Tibial artery (tissue), 4 donors: ENCODE results near the gene NF1.

ENCODE experiments used
- DNase-seq, 2 donors: peaks; one replicate each; pipeline ENCODE4 v3.0.0-alpha.2; 2019
- H3K27ac ChIP-seq, 2 donors: fragments of 200-600 bp; sonication (generic) in 1 of 2; 1 replicate in 1 of 2; 2 replicates in 1 of 2; pipeline ENCODE4 v1.5.1; 2018 to 2019; ENCODE audit warnings: mild to moderate bottlenecking in 1 of 2
- H3K27me3 ChIP-seq, 2 donors: fragments of 200-600 bp; sonication (generic) in 1 of 2; one replicate each; pipeline versions ENCODE4 v1.5.1 to v1.6.0; 2016 to 2019
- H3K36me3 ChIP-seq, 3 donors: fragments of 200-600 bp; sonication (generic) in 2 of 3; one replicate each; pipeline ENCODE4 v1.5.1; 2016 to 2019; ENCODE audit warnings: mild to moderate bottlenecking in 2 of 3
- H3K4me1 ChIP-seq, 4 donors: fragments of 200-600 bp; sonication (generic) in 2 of 4; 1 replicate in 3 of 4; 2 replicates in 1 of 4; pipeline ENCODE4 v1.5.1; 2016 to 2019
- H3K4me3 ChIP-seq, 2 donors: fragments of 200-600 bp; sonication (generic) in 1 of 2; 1 replicate in 1 of 2; 2 replicates in 1 of 2; pipeline ENCODE4 v1.5.1; 2018 to 2019; ENCODE audit warnings: mild to moderate bottlenecking in 2 of 2
- H3K9me3 ChIP-seq, 3 donors: fragments of 200-600 bp; sonication (generic) in 1 of 3; one replicate each; pipeline ENCODE4 v1.5.1; 2016 to 2019
- intact Hi-C: fragments of 100-400 bp; cut with DNase I; formaldehyde crosslinking; loops from one replicate; pipeline ENCODE4 v1.15.0; 2023; ENCODE audit warnings: low total_unique reads
- TF ChIP-seq, protein P1 (sequence below), 2 experiments: fragments of 200-600 bp in 1 of 2; fragments of 450-650 bp in 1 of 2; IDR thresholded peaks; one replicate each; pipeline ENCODE4 v1.5.1; 2017 to 2019; ENCODE audit warnings: antibody characterized with exemption in 2 of 2, mild to moderate bottlenecking in 1 of 2, moderate library complexity in 1 of 2

Gene NF1

DNA sequence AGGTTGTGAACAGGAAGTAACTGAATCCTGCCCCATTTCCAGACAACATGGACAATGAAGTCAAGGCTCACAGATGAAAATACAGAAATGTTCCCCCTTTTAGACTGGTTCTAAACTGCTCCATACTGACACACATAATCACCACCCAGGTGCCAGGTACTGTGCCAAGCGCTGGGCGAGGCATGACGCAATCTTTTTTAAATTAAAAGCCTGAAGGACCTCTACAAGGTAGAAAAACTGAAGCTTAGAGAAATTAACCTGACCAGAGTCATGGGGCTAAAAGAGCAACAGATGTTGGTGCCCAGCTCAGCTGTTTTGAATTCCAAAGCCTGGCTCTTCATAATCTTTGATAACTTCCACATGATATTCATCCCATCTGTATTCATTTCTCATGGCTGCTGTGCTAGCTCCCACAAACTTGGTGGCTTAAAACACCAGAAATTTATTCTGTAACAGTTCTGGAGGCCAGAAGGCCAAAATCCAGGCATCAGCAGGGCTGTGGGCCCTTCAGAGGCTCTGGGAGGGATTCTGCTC, 291.8 kb downstream of the NF1 start:
- Histone ChIP-seq H3K27me3 (peaks cover 0 to 30% of the 10 kb centered on the region in 2 donors), H3K4me3 (no peak overlapping the region), H3K36me3 (peaks cover 0 to 12% (median 0%) of the 10 kb centered on the region in 3 donors), H3K9me3 (no peaks in the 10 kb centered on the region), H3K4me1 (peaks cover 0 to 8% (median 6%) of the 10 kb centered on the region in 4 donors), H3K27ac (no peak overlapping the region)
- DNase-seq: no peak
- intact Hi-C loops: no loop called here
- TF ChIP-seq, protein P1, sequence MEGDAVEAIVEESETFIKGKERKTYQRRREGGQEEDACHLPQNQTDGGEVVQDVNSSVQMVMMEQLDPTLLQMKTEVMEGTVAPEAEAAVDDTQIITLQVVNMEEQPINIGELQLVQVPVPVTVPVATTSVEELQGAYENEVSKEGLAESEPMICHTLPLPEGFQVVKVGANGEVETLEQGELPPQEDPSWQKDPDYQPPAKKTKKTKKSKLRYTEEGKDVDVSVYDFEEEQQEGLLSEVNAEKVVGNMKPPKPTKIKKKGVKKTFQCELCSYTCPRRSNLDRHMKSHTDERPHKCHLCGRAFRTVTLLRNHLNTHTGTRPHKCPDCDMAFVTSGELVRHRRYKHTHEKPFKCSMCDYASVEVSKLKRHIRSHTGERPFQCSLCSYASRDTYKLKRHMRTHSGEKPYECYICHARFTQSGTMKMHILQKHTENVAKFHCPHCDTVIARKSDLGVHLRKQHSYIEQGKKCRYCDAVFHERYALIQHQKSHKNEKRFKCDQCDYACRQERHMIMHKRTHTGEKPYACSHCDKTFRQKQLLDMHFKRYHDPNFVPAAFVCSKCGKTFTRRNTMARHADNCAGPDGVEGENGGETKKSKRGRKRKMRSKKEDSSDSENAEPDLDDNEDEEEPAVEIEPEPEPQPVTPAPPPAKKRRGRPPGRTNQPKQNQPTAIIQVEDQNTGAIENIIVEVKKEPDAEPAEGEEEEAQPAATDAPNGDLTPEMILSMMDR (IDR thresholded peaks at IDR 0.05): no peak

DNA sequence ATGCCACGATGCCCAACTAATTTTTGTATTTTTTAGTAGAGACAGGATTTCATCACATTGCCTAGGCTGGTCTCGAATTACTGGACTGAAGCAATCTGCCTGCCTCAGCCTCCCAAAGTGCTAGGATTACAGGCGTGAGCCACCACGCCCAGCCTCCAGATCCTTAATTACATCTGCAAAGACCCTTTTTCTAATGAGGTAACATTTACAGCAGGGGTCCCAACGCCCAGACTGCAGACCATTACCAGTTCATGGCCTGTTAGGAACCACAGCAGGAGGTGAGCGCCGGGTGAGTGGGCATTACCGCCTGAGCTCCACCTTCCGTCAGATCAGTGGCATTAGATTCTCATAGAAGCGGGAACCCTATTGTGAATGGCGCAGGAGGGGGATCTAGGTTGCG, 292.7 kb downstream of the NF1 start:
- Histone ChIP-seq H3K4me3 (no peak overlapping the region), H3K27ac (no peak overlapping the region), H3K27me3 (peaks cover 4 to 37% of the 10 kb centered on the region in 2 donors), H3K4me1 (peaks cover 0 to 15% (median 13%) of the 10 kb centered on the region in 4 donors), H3K9me3 (no peaks in the 10 kb centered on the region), H3K36me3 (peaks cover 0 to 4% (median 0%) of the 10 kb centered on the region in 3 donors)
- intact Hi-C loops: no loop called here
- peak in 1 of 2 donors; percentile 28 for DNase-seq
- TF ChIP-seq, protein P1 (IDR thresholded peaks at IDR 0.05): no peak

- H3K27ac ChIP-seq: no peak overlapping the region
- H3K4me3 ChIP-seq: no peak overlapping the region
- DNase-seq: peak in 1 of 2 donors; percentile 40
- no peaks in the 10 kb centered on the region for H3K36me3 ChIP-seq
- peaks cover 0 to 17% (median 13%) of the 10 kb centered on the region in 4 donors for H3K4me1 ChIP-seq
- TF ChIP-seq, protein P1 (IDR thresholded peaks at IDR 0.05): no peak
- peaks cover 5 to 47% of the 10 kb centered on the region in 2 donors for H3K27me3 ChIP-seq
- H3K9me3 ChIP-seq: no peaks in the 10 kb centered on the region
- intact Hi-C loops: no loop called here
Measured at GRCh38 chr17:31388351-31388750, 293.6 kb downstream of the NF1 start.

DNA sequence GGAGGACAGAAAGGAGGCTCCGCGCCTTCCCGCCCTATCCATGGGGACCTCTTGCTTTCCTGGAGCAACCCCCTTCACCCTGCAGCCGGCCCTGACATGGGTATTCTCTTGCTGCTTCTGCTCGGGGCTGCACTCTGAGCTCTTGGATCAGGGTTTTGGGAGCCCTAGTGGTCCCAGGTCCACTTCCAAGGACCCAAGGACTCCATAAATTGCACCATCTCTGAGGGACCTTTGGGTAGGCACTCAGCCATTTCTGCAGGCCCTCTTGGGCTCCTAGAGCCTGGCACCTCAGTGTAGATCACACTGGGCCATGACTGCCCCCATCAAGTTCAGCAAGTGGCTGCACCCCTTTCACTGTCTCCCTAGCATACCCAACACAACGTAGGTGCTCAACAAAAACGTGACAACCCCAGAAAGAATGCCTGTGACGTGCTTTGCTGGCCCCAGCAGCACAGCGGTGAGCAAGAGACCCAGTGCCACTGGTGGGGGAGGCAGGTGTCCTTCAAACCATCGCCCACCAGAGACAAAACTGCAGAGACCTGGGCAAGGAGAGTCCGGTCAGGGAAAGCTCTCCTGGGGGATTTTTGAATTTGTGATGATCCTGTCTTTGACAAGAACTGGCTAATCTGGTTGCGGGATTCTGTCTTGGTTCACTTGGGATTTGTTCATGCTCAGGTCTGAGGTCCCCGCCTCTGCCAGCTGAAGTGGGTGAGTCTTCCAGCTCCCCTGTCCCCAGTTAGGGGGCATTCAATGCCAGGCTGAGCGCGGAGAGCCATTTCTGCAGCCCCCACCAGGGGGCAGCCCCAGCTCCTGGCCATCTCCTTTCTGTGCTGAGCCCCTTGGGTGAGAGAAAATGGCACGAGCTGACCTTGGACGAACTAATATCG, 294.2 kb downstream of the NF1 start:
- H3K27me3 ChIP-seq: peaks cover 5 to 53% of the 10 kb centered on the region in 2 donors
- TF ChIP-seq, protein P1 (IDR thresholded peaks at IDR 0.05): peak; percentile 44 to 47
- H3K27ac ChIP-seq: no peak overlapping the region
- H3K4me1 ChIP-seq: peaks cover 0 to 17% (median 13%) of the 10 kb centered on the region in 4 donors
- DNase-seq: peak in 1 of 2 donors; percentile 54
- H3K9me3 ChIP-seq: no peaks in the 10 kb centered on the region
- H3K36me3 ChIP-seq: no peaks in the 10 kb centered on the region
- intact Hi-C loops: no loop called here
- H3K4me3 ChIP-seq: no peak overlapping the region

- peak in 1 of 2 donors; percentile 20 for DNase-seq
- intact Hi-C loops: no loop called here
- H3K27me3 ChIP-seq: peaks cover 5 to 57% of the 10 kb centered on the region in 2 donors
- TF ChIP-seq, protein P1 (IDR thresholded peaks at IDR 0.05): no peak
- no peak overlapping the region for H3K4me3 ChIP-seq
- no peaks in the 10 kb centered on the region for H3K36me3 ChIP-seq
- H3K9me3 ChIP-seq: no peaks in the 10 kb centered on the region
- peaks cover 0 to 17% (median 13%) of the 10 kb centered on the region in 4 donors for H3K4me1 ChIP-seq
- no peak overlapping the region for H3K27ac ChIP-seq
Measured at GRCh38 chr17:31389657-31390381, 295.0 kb downstream of the NF1 start.
